ENCODE data around the gene KLK10.

GRCh38 chr19:50980208-50980607 is 39.3 kb downstream of the KLK10 start:
- TF ChIP-seq, protein P1, sequence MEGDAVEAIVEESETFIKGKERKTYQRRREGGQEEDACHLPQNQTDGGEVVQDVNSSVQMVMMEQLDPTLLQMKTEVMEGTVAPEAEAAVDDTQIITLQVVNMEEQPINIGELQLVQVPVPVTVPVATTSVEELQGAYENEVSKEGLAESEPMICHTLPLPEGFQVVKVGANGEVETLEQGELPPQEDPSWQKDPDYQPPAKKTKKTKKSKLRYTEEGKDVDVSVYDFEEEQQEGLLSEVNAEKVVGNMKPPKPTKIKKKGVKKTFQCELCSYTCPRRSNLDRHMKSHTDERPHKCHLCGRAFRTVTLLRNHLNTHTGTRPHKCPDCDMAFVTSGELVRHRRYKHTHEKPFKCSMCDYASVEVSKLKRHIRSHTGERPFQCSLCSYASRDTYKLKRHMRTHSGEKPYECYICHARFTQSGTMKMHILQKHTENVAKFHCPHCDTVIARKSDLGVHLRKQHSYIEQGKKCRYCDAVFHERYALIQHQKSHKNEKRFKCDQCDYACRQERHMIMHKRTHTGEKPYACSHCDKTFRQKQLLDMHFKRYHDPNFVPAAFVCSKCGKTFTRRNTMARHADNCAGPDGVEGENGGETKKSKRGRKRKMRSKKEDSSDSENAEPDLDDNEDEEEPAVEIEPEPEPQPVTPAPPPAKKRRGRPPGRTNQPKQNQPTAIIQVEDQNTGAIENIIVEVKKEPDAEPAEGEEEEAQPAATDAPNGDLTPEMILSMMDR (optimal IDR thresholded peaks at IDR 0.05 in 1 of 3, IDR thresholded peaks at IDR 0.05 in 1 of 3, conservative IDR thresholded peaks at IDR 0.05 in 1 of 3; ENCODE audit: extremely low read depth in 1 of 3, insufficient read depth in 2 of 3, low read length in 3 of 3) = no peak
- no peak for TF ChIP-seq EZH2 (IDR thresholded peaks at IDR 0.05; ENCODE audit: low read length)
